Measurements from ENCODE around the gene OMP.

GRCh38 chr11:77093056-77093891, 9.4 kb upstream of the OMP start:
- TF ChIP-seq, protein P1, sequence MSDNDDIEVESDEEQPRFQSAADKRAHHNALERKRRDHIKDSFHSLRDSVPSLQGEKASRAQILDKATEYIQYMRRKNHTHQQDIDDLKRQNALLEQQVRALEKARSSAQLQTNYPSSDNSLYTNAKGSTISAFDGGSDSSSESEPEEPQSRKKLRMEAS (CRISPR knock-in tag; IDR thresholded peaks at IDR 0.05), result no peak
- TF ChIP-seq USF2 (CRISPR knock-in tag; IDR thresholded peaks at IDR 0.05) (no peak), ZNF263 (CRISPR knock-in tag; IDR thresholded peaks at IDR 0.05; ENCODE audit: low read depth) (no peak), CREB1 (CRISPR knock-in tag; IDR thresholded peaks at IDR 0.05) (no peak), E2F1 (CRISPR knock-in tag; IDR thresholded peaks at IDR 0.05) (no peak), JUN (CRISPR knock-in tag; IDR thresholded peaks at IDR 0.05) (no peak), CREM (CRISPR knock-in tag; IDR thresholded peaks at IDR 0.05) (no peak), ZNF138 (CRISPR knock-in tag; conservative IDR thresholded peaks at IDR 0.05) (no peak), ETV6 (CRISPR knock-in tag; IDR thresholded peaks at IDR 0.05) (no peak), ATF2 (CRISPR knock-in tag; IDR thresholded peaks at IDR 0.05; ENCODE audit: borderline replicate concordance, low read depth) (no peak)
- TF ChIP-seq, protein P2, sequence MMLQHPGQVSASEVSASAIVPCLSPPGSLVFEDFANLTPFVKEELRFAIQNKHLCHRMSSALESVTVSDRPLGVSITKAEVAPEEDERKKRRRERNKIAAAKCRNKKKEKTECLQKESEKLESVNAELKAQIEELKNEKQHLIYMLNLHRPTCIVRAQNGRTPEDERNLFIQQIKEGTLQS (CRISPR knock-in tag; conservative IDR thresholded peaks at IDR 0.05), result no peak
- TF ChIP-seq, protein P3, sequence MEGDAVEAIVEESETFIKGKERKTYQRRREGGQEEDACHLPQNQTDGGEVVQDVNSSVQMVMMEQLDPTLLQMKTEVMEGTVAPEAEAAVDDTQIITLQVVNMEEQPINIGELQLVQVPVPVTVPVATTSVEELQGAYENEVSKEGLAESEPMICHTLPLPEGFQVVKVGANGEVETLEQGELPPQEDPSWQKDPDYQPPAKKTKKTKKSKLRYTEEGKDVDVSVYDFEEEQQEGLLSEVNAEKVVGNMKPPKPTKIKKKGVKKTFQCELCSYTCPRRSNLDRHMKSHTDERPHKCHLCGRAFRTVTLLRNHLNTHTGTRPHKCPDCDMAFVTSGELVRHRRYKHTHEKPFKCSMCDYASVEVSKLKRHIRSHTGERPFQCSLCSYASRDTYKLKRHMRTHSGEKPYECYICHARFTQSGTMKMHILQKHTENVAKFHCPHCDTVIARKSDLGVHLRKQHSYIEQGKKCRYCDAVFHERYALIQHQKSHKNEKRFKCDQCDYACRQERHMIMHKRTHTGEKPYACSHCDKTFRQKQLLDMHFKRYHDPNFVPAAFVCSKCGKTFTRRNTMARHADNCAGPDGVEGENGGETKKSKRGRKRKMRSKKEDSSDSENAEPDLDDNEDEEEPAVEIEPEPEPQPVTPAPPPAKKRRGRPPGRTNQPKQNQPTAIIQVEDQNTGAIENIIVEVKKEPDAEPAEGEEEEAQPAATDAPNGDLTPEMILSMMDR (IDR thresholded peaks at IDR 0.05), result no peak
